Cardiac fibroblast (primary cell): ENCODE data around the gene NAV3.

Experiments used
- DNase-seq, 2 donors: peaks; one replicate each; pipeline versions ENCODE4 v3.0.0 to v3.0.0-alpha.2; 2010; ENCODE audit warnings: low read depth in 2 of 2
- H3K4me3 ChIP-seq, 2 donors: replicated peaks in 1 of 2; 1 replicate in 1 of 2; 2 replicates in 1 of 2; pipeline ENCODE4 v1.5.1; 2011; ENCODE audit warnings: low read depth in 2 of 2, low read length in 2 of 2, mild to moderate bottlenecking in 2 of 2, moderate library complexity in 1 of 2
- TF ChIP-seq, protein P1 (sequence below): IDR thresholded peaks from one replicate; pipeline ENCODE4 v1.5.1; 2011; ENCODE audit warnings: low read depth, mild to moderate bottlenecking, low read length, inconsistent platforms

The NAV3 gene

GRCh38 chr12:78185109-78185508 lies 354.4 kb downstream of the NAV3 start:
- DNase-seq, result peak in 1 of 2 donors; percentile 76
- TF ChIP-seq, protein P1, sequence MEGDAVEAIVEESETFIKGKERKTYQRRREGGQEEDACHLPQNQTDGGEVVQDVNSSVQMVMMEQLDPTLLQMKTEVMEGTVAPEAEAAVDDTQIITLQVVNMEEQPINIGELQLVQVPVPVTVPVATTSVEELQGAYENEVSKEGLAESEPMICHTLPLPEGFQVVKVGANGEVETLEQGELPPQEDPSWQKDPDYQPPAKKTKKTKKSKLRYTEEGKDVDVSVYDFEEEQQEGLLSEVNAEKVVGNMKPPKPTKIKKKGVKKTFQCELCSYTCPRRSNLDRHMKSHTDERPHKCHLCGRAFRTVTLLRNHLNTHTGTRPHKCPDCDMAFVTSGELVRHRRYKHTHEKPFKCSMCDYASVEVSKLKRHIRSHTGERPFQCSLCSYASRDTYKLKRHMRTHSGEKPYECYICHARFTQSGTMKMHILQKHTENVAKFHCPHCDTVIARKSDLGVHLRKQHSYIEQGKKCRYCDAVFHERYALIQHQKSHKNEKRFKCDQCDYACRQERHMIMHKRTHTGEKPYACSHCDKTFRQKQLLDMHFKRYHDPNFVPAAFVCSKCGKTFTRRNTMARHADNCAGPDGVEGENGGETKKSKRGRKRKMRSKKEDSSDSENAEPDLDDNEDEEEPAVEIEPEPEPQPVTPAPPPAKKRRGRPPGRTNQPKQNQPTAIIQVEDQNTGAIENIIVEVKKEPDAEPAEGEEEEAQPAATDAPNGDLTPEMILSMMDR, result no peak
- no peak overlapping the region for H3K4me3 ChIP-seq

DNA sequence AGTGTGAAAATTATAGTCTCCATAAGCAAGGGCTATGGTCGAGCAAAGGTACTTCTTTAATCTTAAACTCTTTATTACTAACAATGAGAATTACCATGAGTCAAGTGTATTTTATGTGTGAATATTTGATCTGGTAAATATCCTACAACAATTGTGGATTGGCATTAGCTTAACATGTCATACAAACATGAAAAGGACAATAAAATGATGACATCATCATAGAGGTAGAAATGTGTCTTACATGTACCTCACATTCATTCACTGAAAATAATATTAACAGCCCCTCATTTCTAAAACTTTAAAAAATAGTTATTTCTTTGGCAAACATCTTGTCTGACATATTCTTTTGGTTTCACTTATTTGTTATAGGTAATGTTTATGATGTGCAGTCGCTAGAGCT lies 355.0 kb downstream of the NAV3 start:
- DNase-seq, result no peak
- no peak overlapping the region for H3K4me3 ChIP-seq
- TF ChIP-seq, protein P1, result no peak

- no peak overlapping the region for H3K4me3 ChIP-seq
- no peak for DNase-seq
- TF ChIP-seq, protein P1, result no peak
Measured at GRCh38 chr12:78186670-78187069, 356.0 kb downstream of the NAV3 start.

DNA sequence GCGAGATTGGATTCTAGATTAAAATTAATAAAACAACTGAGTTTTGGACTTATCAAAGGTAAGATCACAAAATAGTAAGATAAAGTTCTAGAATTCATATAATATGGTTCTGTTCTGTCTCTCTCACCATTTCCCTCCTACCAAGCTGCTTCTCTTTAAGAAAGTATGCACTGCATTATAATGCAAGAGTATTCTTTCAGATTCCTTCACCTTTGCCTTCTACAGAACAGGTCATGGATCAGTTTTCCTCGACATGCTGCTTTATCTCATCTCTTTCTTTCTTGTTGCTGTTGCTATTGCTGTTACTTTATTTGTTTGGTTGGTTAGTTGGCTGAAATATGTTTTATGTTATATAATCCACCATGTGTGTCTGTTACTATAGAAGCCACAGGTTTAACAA lies 357.0 kb downstream of the NAV3 start:
- DNase-seq, result no peak
- TF ChIP-seq, protein P1, result no peak
- H3K4me3 ChIP-seq, result no peak overlapping the region

DNA sequence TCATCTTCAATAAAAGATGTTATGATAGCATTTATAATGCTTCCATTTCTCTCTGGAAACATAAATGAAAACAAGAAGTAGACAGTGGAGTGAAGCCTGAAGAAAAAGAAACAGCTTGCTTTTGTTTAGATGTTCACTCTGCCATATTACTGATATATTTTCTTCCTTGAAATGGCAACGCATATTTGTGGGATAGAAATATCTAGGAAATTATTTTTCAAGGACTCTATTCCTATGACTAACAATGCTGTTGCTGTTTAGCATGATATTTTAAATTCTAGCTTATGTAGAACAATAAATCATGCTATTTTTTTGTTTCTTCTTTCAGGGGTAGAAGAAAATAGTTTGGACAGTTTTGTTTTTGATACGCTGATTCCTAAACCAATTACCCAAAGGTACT lies 359.0 kb downstream of the NAV3 start:
- H3K4me3 ChIP-seq, result no peak overlapping the region
- TF ChIP-seq, protein P1, result no peak
- no peak for DNase-seq

- TF ChIP-seq, protein P1, result no peak
- no peak overlapping the region for H3K4me3 ChIP-seq
- peak in 1 of 2 donors; percentile 59 for DNase-seq
Measured at GRCh38 chr12:78191611-78192010, 360.9 kb downstream of the NAV3 start.

- TF ChIP-seq, protein P1, result no peak
- H3K4me3 ChIP-seq, result no peak overlapping the region
- peak; percentile 44 to 65 for DNase-seq
Measured at GRCh38 chr12:78192979-78193378, 362.3 kb downstream of the NAV3 start.
